Fibroblast of villous mesenchyme (primary cell): ENCODE measurements around the gene SCARB1. TPM values are rescaled to one million over a fixed set of nuclear protein-coding genes. Genes with fewer than 3 reads are reported as not detected.

Experiments
- DNase-seq: peaks from one replicate; pipeline ENCODE4 v3.0.0-alpha.2; 2010; ENCODE audit warnings: low read depth
- H3K4me3 ChIP-seq: 2 replicates; pipeline ENCODE4 v1.5.1; 2011; ENCODE audit warnings: low read depth, mild to moderate bottlenecking, low read length
- total RNA-seq: library from RNA; depleted of rRNA; stranded (reverse); fragments of >200 nt; gene quantifications from 2 replicates; pipeline ENCODE4 v1.2.3, GENCODE V29; 2012
- TF ChIP-seq, protein P1 (sequence below): IDR thresholded peaks from 2 replicates; pipeline ENCODE4 v1.5.1; 2012; ENCODE audit warnings: low read depth, mild to moderate bottlenecking, low read length; ENCODE audit not compliant: insufficient read depth

The SCARB1 gene
- total RNA-seq, 1 donor: 28.5 TPM

DNA sequence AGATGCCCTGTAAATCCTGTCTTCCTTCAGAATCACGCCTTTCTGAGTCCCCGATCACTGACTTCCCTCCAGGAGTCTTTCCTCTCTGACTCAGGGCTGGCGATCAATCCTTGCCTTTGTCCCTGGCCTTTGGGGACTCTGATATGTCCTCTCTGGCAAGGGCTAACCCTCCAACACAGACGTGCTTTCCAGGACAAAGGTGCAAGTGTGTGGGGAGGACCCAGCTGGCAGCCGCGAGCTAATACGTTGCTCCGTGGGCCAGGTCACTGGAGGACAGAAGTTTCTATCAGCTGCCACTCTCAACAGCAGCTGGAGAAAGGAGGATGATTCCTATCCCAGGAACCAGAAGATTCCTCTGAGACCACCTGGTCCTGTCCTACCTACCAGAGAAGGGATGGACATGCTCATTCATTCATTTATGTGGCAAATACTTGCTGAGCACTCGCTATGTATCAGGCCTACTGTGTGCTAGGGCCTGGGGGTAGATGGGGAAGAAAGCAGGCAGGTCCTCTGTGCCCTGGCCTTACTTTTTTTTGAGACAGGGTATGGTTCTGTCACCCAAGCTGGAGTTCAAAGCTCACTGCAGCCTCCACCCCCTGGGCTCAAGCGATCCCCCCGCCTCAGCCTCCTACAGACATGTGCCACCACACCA is 8.5 kb upstream of the SCARB1 start:
- DNase-seq: no peak
- TF ChIP-seq, protein P1, sequence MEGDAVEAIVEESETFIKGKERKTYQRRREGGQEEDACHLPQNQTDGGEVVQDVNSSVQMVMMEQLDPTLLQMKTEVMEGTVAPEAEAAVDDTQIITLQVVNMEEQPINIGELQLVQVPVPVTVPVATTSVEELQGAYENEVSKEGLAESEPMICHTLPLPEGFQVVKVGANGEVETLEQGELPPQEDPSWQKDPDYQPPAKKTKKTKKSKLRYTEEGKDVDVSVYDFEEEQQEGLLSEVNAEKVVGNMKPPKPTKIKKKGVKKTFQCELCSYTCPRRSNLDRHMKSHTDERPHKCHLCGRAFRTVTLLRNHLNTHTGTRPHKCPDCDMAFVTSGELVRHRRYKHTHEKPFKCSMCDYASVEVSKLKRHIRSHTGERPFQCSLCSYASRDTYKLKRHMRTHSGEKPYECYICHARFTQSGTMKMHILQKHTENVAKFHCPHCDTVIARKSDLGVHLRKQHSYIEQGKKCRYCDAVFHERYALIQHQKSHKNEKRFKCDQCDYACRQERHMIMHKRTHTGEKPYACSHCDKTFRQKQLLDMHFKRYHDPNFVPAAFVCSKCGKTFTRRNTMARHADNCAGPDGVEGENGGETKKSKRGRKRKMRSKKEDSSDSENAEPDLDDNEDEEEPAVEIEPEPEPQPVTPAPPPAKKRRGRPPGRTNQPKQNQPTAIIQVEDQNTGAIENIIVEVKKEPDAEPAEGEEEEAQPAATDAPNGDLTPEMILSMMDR: no peak
- H3K4me3 ChIP-seq: no peak overlapping the region

DNA sequence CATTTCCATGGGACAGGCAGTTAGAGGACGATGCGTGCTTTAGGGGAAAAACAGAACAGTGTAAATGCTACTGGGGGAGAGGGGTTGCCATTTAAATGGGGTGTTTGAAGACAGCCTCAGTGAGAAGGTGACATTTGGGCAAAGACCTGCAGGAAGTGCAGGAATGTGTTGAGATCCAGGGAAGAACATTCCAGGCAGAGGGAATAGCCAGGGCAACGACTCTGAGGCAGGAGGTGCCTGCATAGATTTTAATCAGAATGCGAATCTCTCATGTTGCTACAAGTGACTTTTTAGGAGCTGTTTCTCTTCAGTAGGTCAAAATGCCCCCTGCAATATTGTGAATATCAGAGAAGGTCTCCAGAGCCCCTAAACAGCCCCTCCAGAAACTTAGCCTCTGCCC is 7.6 kb upstream of the SCARB1 start:
- TF ChIP-seq, protein P1: no peak
- H3K4me3 ChIP-seq: no peak overlapping the region
- no peak for DNase-seq

DNA sequence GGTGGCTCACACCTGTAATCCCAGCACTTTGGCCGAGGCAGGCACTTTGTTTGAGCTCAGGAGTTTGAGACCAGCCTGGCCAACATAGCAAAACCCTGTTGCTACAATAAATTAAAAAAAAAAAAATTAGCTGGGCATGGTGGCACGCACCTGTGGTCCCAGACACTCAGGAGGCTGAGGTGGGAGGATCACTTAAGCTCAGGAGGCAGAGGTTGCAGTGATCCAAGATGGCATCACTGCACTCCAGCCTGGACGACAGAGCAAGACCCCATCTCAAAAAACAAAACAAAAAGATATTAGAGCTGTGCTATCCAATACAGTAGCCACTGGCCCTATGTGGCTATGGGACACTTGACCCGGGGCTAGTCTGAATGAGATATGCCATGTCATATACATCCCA is 6.9 kb upstream of the SCARB1 start:
- H3K4me3 ChIP-seq: no peak overlapping the region
- TF ChIP-seq, protein P1: no peak
- DNase-seq: no peak

DNA sequence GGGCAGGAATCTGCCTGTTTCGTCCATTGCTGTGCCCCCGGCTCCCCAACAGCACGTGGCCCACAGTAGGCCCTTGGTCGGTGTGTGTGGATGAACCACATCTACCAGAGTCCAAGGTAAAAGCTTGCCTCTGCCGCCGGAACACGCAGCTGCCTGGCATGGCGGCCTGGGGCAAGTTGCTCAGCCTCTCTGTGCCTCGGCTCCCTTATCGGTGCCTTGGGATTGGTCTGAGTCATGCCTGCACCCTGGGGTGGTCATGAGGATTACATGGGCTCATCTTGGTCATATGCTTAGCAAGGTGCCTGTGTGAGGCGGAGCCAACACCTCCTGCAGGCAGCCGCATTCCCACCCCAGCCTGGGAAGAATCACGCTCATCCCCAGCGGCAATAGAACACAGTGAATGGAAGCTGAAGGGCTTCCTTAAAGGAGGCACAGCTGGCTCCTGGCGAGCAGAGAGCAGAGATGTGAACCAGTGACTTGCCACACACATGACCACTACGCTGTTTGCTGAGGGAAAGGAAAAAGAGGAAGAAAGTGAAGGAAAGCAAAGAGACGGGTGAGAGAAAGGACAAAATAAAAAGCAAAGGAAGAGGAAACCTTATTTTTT is 5.5 kb upstream of the SCARB1 start:
- no peak overlapping the region for H3K4me3 ChIP-seq
- TF ChIP-seq, protein P1: no peak
- no peak for DNase-seq

DNA sequence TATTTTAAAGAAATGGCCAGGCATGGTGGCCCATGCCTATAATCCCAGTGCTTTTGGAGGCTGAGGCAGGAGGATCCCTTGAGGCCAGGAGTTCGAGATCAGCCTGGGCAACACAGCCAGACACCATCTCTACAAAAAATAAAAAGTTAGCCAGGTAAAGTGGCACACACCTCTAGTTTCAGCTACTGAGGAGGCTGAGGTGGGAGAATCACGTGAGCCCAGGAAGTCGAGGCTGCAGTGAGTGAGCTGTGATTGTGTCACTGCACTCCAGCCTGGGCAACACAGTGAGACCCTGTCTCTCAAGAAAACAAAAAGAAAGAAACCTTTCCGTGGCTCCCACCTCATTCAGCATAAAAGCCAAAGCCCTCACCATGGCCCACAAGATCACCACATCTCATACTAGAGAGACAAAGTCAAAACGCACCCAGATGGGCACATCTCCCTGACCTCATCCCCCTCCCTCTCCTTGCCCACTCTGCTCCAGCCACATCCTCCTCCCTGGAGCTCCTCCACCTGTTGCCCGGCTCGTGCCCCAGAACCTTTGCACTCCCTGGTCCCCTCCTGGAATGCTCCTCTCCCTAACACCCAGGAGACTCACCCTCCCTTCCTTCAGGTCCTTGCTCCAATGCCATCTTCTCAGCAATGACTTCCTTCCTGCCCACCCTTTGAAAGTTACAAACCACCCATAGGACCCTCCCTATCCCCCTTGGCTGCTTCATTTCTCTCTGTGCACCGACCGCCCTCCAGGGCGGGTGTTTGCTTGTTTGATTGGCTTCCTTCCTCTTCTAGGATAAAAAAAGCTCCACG is 4.8 kb upstream of the SCARB1 start:
- no peak for DNase-seq
- H3K4me3 ChIP-seq: no peak overlapping the region
- TF ChIP-seq, protein P1: no peak

DNA sequence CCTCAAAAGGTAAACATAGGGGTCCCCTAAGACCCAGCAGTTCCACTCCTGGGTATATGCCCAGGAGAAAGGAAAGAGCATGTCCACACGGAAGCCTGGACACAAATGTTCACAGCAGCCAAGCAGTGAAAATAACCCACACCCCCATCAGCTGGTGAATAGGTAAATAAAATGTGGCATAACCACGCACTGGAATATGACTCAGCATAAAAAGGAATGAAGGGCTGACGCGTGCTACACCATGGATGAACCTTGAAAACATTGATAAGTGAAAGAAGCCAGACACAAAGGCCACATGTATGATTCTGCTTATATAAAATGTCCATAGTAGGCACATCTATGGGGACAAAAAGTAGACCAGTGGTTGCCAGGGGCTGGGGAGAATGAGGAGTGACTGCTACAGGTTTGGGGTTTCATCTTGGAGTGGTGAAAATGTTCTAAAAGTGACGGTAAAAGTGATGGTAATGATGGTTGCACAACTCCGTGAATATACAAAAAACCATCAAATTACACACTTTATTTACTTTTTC is 3.8 kb upstream of the SCARB1 start:
- H3K4me3 ChIP-seq: no peak overlapping the region
- DNase-seq: peak; percentile 79
- TF ChIP-seq, protein P1: no peak
